ENCODE measurements around the gene TLE3.
A peak's percentile ranks its signal among the peaks of the same experiment; 100 is the strongest.
"Not testable (repeated sequence)": the region's sequence is repeated elsewhere in the genome, so short reads cannot be mapped to it uniquely, and the experiment has no call there.

TLE3 gene

GRCh38 chr15:70097321-70098152 is at the start of gene TLE3:
TLE3 (minus strand) TSS chr15:70097917; CDS start chr15:70096798, 1,119 bp downstream.
- DNase-seq (ENCODE audit: low spot score), result peak; percentile 98

GRCh38 chr15:70147178-70147760 is 49.6 kb upstream of the TLE3 start:
- DNase-seq (ENCODE audit: low spot score), result no peak

GRCh38 chr15:70146771-70147170 is 49.1 kb upstream of the TLE3 start:
- DNase-seq (ENCODE audit: low spot score), result no peak

- DNase-seq (ENCODE audit: low spot score), result no peak
Measured at GRCh38 chr15:70146162-70146561, 48.4 kb upstream of the TLE3 start.

- DNase-seq (ENCODE audit: low spot score), result no peak
Measured at GRCh38 chr15:70145261-70145660, 47.5 kb upstream of the TLE3 start.

- DNase-seq (ENCODE audit: low spot score), result peak; percentile 7
Measured at GRCh38 chr15:70142322-70143191, 44.8 kb upstream of the TLE3 start.

GRCh38 chr15:70142072-70142321 is 44.3 kb upstream of the TLE3 start:
- no peak for DNase-seq (ENCODE audit: low spot score)

GRCh38 chr15:70141376-70142071 is 43.8 kb upstream of the TLE3 start:
- no peak for DNase-seq (ENCODE audit: low spot score)

- peak; percentile 16 for DNase-seq (ENCODE audit: low spot score)
Measured at GRCh38 chr15:70140543-70141375, 43.0 kb upstream of the TLE3 start.

GRCh38 chr15:70140025-70140542 is 42.4 kb upstream of the TLE3 start:
- DNase-seq (ENCODE audit: low spot score), result no peak

- no peak for DNase-seq (ENCODE audit: low spot score)
Measured at GRCh38 chr15:70137967-70138366, 40.2 kb upstream of the TLE3 start.

- DNase-seq (ENCODE audit: low spot score), result not testable (repeated sequence)
Measured at GRCh38 chr15:70137021-70137420, 39.3 kb upstream of the TLE3 start.

- no peak for DNase-seq (ENCODE audit: low spot score)
Measured at GRCh38 chr15:70133781-70134421, 36.2 kb upstream of the TLE3 start.

GRCh38 chr15:70133296-70133695 is 35.6 kb upstream of the TLE3 start:
- no peak for DNase-seq (ENCODE audit: low spot score)

GRCh38 chr15:70132571-70132970 is 34.9 kb upstream of the TLE3 start:
- no peak for DNase-seq (ENCODE audit: low spot score)

- no peak for DNase-seq (ENCODE audit: low spot score)
Measured at GRCh38 chr15:70132139-70132538, 34.4 kb upstream of the TLE3 start.

GRCh38 chr15:70128414-70129140 is 30.9 kb upstream of the TLE3 start:
- no peak for DNase-seq (ENCODE audit: low spot score)

GRCh38 chr15:70127770-70128413 is 30.2 kb upstream of the TLE3 start:
- no peak for DNase-seq (ENCODE audit: low spot score)

GRCh38 chr15:70127288-70127746 is 29.6 kb upstream of the TLE3 start:
- DNase-seq (ENCODE audit: low spot score), result no peak

All from CD4-positive, alpha-beta T cell treated with Interleukin-6 at 100 ng/mL for 8 hours (primary cell).